Measurements from ENCODE around the gene C2orf92. TPM values are rescaled to one million over a fixed set of nuclear protein-coding genes. Genes with fewer than 3 reads are reported as not detected.

The C2orf92 gene
- total RNA-seq, 6 donors from 2014 or later: 9.1 to 45.1 (median 23.1) TPM

GRCh38 chr2:97735161-97735561 is 65.6 kb downstream of the C2orf92 start:
- H3K4me1 ChIP-seq: no peaks in the 10 kb centered on the region
- H3K27me3 ChIP-seq: no peaks in the 10 kb centered on the region
- no peak for ATAC-seq (ENCODE audit: low FRiP score in 2 of 2)
- WGBS, 2 donors: 92 to 96% methylated on average over 14 to 18 of the region's 29 CpGs
- peak; percentile 19 to 78 for DNase-seq
- no peak for TF ChIP-seq EP300 (IDR thresholded peaks at IDR 0.05)
- no peak for TF ChIP-seq POLR2AphosphoS5 (IDR thresholded peaks at IDR 0.05)
- TF ChIP-seq POLR2A (IDR thresholded peaks at IDR 0.05): no peak
- TF ChIP-seq CTCF (IDR thresholded peaks at IDR 0.05): no peak
- no peak overlapping the region for H3K27ac ChIP-seq
- peaks cover 0 to 6% (median 4%) of the 10 kb centered on the region in 4 donors for H3K9me3 ChIP-seq
- H3K4me3 ChIP-seq: no peak overlapping the region
- H3K36me3 ChIP-seq: no peaks in the 10 kb centered on the region

- TF ChIP-seq POLR2AphosphoS5 (IDR thresholded peaks at IDR 0.05) (no peak), CTCF (IDR thresholded peaks at IDR 0.05) (no peak), POLR2A (IDR thresholded peaks at IDR 0.05) (no peak), EP300 (IDR thresholded peaks at IDR 0.05) (no peak)
- WGBS, 2 donors: 68 to 70% methylated on average over 4 of the region's 4 CpGs
Measured at GRCh38 chr2:97736185-97736584, 66.7 kb downstream of the C2orf92 start.

GRCh38 chr2:97736608-97737330 is 67.3 kb downstream of the C2orf92 start:
- ATAC-seq (ENCODE audit: low FRiP score in 2 of 2) (no peak), DNase-seq (peak; percentile 18 to 64)
- TF ChIP-seq CTCF (IDR thresholded peaks at IDR 0.05) (no peak), POLR2A (IDR thresholded peaks at IDR 0.05) (no peak), EP300 (IDR thresholded peaks at IDR 0.05) (no peak), POLR2AphosphoS5 (IDR thresholded peaks at IDR 0.05) (no peak)
- no peak overlapping the region for H3K27ac ChIP-seq
- H3K27me3 ChIP-seq: no peaks in the 10 kb centered on the region
- peaks cover 0 to 6% (median 0%) of the 10 kb centered on the region in 4 donors for H3K4me1 ChIP-seq
- 82 to 85% methylated on average over 20 of the region's 20 CpGs for WGBS, 2 donors
- H3K9me3 ChIP-seq: no peaks in the 10 kb centered on the region
- H3K36me3 ChIP-seq: no peaks in the 10 kb centered on the region
- no peak overlapping the region for H3K4me3 ChIP-seq

More at GRCh38 chr2:97736185-97736584, 66.7 kb downstream of the C2orf92 start:
- Histone ChIP-seq H3K36me3 (no peaks in the 10 kb centered on the region), H3K4me3 (no peak overlapping the region), H3K27ac (no peak overlapping the region), H3K27me3 (no peaks in the 10 kb centered on the region), H3K9me3 (no peaks in the 10 kb centered on the region), H3K4me1 (peaks cover 0 to 6% (median 0%) of the 10 kb centered on the region in 4 donors)
- ATAC-seq (ENCODE audit: low FRiP score in 2 of 2) (no peak), DNase-seq (no peak)

- H3K4me3 ChIP-seq: no peak overlapping the region
- H3K27me3 ChIP-seq: no peaks in the 10 kb centered on the region
- H3K36me3 ChIP-seq: no peaks in the 10 kb centered on the region
- no peak overlapping the region for H3K27ac ChIP-seq
- DNase-seq (peak; percentile 19 to 57), ATAC-seq (ENCODE audit: low FRiP score in 2 of 2) (no peak)
- WGBS, 2 donors: 94 to 95% methylated on average over 29 to 32 of the region's 32 CpGs
- no peak for TF ChIP-seq CTCF (IDR thresholded peaks at IDR 0.05)
- TF ChIP-seq POLR2AphosphoS5 (IDR thresholded peaks at IDR 0.05): no peak
- TF ChIP-seq EP300 (IDR thresholded peaks at IDR 0.05): no peak
- no peak for TF ChIP-seq POLR2A (IDR thresholded peaks at IDR 0.05)
- H3K4me1 ChIP-seq: peaks cover 0 to 6% (median 0%) of the 10 kb centered on the region in 4 donors
- no peaks in the 10 kb centered on the region for H3K9me3 ChIP-seq
Measured at GRCh38 chr2:97737421-97738178, 68.1 kb downstream of the C2orf92 start.
